IPS-18a (cell line): ENCODE measurements around the gene FUS.

ENCODE experiments used
- H3K27ac ChIP-seq: one replicate; pipeline ENCODE4 v1.5.1; 2013; ENCODE audit warnings: low read length
- H3K27me3 ChIP-seq: one replicate; pipeline ENCODE4 v1.6.1; 2013; ENCODE audit warnings: mild to moderate bottlenecking, low read length; ENCODE audit not compliant: control insufficient read depth, insufficient read depth
- H3K36me3 ChIP-seq: one replicate; pipeline ENCODE4 v1.6.1; 2013; ENCODE audit warnings: low read depth, low read length; ENCODE audit not compliant: control insufficient read depth
- H3K4me1 ChIP-seq: one replicate; pipeline ENCODE4 v1.6.1; 2013; ENCODE audit warnings: low read depth, low read length; ENCODE audit not compliant: control insufficient read depth
- H3K4me3 ChIP-seq: one replicate; pipeline ENCODE4 v1.5.1; 2013; ENCODE audit warnings: low read length
- H3K9ac ChIP-seq: one replicate; pipeline ENCODE4 v1.6.1; 2013; ENCODE audit warnings: mild to moderate bottlenecking, low read length, moderate library complexity
- H3K9me3 ChIP-seq: one replicate; pipeline ENCODE4 v1.6.1; 2013; ENCODE audit warnings: low read depth, low read length; ENCODE audit not compliant: control insufficient read depth

Gene FUS

DNA sequence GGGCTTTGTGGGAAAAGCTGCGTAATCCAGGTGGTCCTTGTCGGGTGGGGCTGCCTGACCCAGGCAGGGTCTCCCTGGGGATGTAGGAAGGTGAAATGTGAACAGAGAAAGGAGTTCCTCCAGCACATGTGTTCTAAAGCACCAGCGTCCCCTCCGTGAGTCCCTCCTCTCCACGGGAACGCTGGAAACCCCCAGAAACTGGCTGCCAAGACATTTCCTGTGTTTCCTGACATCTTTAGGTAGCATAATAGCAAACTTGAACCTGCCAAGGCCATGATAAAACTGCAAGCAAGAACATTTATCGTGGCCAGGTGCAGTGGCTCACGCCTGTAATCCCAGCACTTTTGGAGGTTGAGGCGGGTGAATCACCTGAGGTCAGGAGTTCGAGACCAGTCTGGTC is 49.6 kb downstream of the FUS start:
- Histone ChIP-seq H3K27me3 (no peaks in the 10 kb centered on the region), H3K9ac (no peak overlapping the region), H3K4me3 (no peak overlapping the region), H3K36me3 (no peaks in the 10 kb centered on the region), H3K4me1 (no peaks in the 10 kb centered on the region), H3K9me3 (no peaks in the 10 kb centered on the region), H3K27ac (no peak overlapping the region)

DNA sequence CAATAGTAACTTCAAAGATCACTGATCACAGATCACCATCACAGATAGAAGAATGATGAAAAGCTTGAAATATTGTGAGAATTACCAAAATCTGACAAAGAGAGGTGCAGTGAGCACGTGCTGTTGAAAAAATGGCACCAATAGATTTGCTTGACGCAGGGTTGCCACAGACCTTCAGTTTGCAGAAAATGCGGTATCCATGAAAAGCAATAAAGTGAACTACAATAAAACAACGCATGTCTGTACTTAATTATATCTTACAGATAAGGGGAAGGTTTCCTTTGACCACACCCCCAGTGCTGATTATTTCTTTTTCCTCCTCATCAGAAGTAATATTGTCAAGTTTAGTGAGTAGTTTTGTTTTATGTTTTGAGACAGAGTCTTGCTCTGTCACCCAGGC is 58.1 kb downstream of the FUS start:
- Histone ChIP-seq H3K9me3 (no peaks in the 10 kb centered on the region), H3K4me1 (no peaks in the 10 kb centered on the region), H3K9ac (no peak overlapping the region), H3K4me3 (no peak overlapping the region), H3K27me3 (no peaks in the 10 kb centered on the region), H3K27ac (no peak overlapping the region), H3K36me3 (no peaks in the 10 kb centered on the region)
